Right lobe of liver (tissue), 6 donors: ENCODE measurements around the gene EME2. TPM values are rescaled to one million over a fixed set of nuclear protein-coding genes. Genes with fewer than 3 reads are reported as not detected.

ENCODE experiments used
- ATAC-seq, 4 donors: fragments of 200-7000 bp; cut with Tn5 transposase; one replicate each; pipeline ENCODE4 v1.9.1; 2020; ENCODE audit warnings: mild to moderate bottlenecking in 4 of 4, moderate library complexity in 4 of 4
- DNase-seq, 3 donors: peaks; one replicate each; pipeline ENCODE4 v3.0.0-alpha.2; 2020
- H3K27ac ChIP-seq, 3 donors: fragments of 200-600 bp; one replicate each; pipeline ENCODE4 v1.8.0; 2022
- H3K27me3 ChIP-seq, 2 donors: fragments of 200-600 bp; one replicate each; pipeline ENCODE4 v1.8.0; 2022
- H3K36me3 ChIP-seq, 4 donors: fragments of 200-600 bp; sonication (generic) in 1 of 4; one replicate each; pipeline versions ENCODE4 v1.5.1 to v1.8.0; 2017 to 2022; ENCODE audit warnings: control low read depth in 1 of 4
- H3K4me1 ChIP-seq, 4 donors: fragments of 200-600 bp; sonication (generic) in 1 of 4; one replicate each; pipeline versions ENCODE4 v1.5.1 to v1.8.0; 2017 to 2022; ENCODE audit warnings: control low read depth in 1 of 4
- H3K4me3 ChIP-seq, 3 donors: fragments of 200-600 bp; one replicate each; pipeline ENCODE4 v1.8.0; 2022
- H3K9me3 ChIP-seq, 4 donors: fragments of 200-600 bp; sonication (generic) in 1 of 4; one replicate each; pipeline versions ENCODE4 v1.5.1 to v1.8.0; 2017 to 2022; ENCODE audit warnings: control low read depth in 1 of 4
- CTCF ChIP-seq, 4 donors: fragments of 200-600 bp in 3 of 4; fragments of 450-650 bp in 1 of 4; IDR thresholded peaks; one replicate each; pipeline versions ENCODE4 v1.5.1 to v1.8.0; 2016 to 2022; ENCODE audit warnings: antibody characterized with exemption in 4 of 4, mild to moderate bottlenecking in 2 of 4
- POLR2A ChIP-seq: fragments of 450-650 bp; IDR thresholded peaks from one replicate; pipeline ENCODE4 v1.6.1; 2017; ENCODE audit warnings: antibody characterized with exemption, mild to moderate bottlenecking
- WGBS: methylation state at CpG from one replicate; pipeline ENCODE4 v1.1.6; 2018; ENCODE audit warnings: low coverage, low lambda C conversion rate; ENCODE audit not compliant: insufficient coverage; ENCODE audit errors: missing lambda C conversion rate; 5-methylcytosine and 5-hydroxymethylcytosine counted together
- intact Hi-C, 2 donors: fragments of 100-400 bp; cut with DNase I; formaldehyde crosslinking; loops; one replicate each; pipeline versions ENCODE4 v1.11.2 to v1.14.1; 2022
- total RNA-seq, 6 experiments: library from RNA; depleted of rRNA in 2 of 6; stranded (reverse); fragments of >200 nt in 2 of 6; fragmentation: NEBNext Ultra II Directional in 3 of 6; extraction: Animal tissue kit (Norgen Biotek cat#: 25700) in 3 of 6; gene quantifications; one replicate each; pipeline versions ENCODE4 v1.1.0 to v1.2.4, GENCODE V29; 2016 to 2023
- donor health status: DM: no; HTN: yes; CAD: no.
- donor health status: DM: no; HTN: no; CAD: no.
- donor health status: DM: no; HTN: no; CAD: no.
- donor health status: DM: no; HTN: yes; CAD: no.
- donor health status: DM: no; HTN: yes; CAD: no.

Gene EME2
- total RNA-seq, 6 experiments from 2014 or later = 3.8 to 11.1 (median 5.0) TPM

DNA sequence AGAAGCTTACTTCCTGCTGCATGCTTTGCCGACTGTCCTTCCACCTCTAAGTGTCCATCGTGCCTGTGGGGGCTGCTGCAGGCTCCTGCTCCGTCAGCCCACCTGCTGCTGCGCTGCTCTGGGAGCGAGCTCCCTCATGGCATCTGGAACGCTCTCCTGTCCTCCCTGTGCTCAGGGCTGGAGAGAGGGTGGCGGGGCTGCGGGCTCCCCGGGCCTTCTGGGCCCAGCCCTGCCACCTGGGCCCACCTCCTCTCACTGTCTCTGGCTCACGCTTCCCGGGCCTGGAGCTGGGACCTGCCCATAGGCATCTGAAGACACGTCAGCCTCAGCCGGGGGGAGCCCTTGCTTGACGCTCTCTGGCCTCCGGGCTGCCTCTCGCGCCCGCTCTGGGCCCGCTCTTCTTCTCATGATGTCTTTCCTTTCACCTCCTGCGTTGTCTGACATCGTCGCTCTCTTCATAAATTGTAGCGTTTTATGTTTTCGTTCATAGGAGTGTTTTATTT is 28.2 kb upstream of the EME2 start:
- TF ChIP-seq CTCF (IDR thresholded peaks at IDR 0.05) = no peak
- H3K27me3 ChIP-seq = no peaks in the 10 kb centered on the region
- peaks cover 0 to 34% (median 11%) of the 10 kb centered on the region in 4 donors for H3K36me3 ChIP-seq
- ATAC-seq = no peak
- no peaks in the 10 kb centered on the region for H3K4me1 ChIP-seq
- no peak overlapping the region for H3K4me3 ChIP-seq
- no peaks in the 10 kb centered on the region for H3K9me3 ChIP-seq
- DNase-seq = no peak
- intact Hi-C loops = no loop called here
- no peak overlapping the region for H3K27ac ChIP-seq
- WGBS = 93% methylated on average over 4 of the region's 24 CpGs

- WGBS = 94% methylated on average over 10 of the region's 25 CpGs
- no peaks in the 10 kb centered on the region for H3K27me3 ChIP-seq
- ATAC-seq (no peak), DNase-seq (no peak)
- no peak for TF ChIP-seq CTCF (IDR thresholded peaks at IDR 0.05)
- no peak for TF ChIP-seq POLR2A
- intact Hi-C loops = no loop called here
- peaks cover 0 to 42% (median 14%) of the 10 kb centered on the region in 4 donors for H3K36me3 ChIP-seq
- H3K4me3 ChIP-seq = no peak overlapping the region
- no peak overlapping the region for H3K27ac ChIP-seq
- H3K9me3 ChIP-seq = no peaks in the 10 kb centered on the region
- H3K4me1 ChIP-seq = no peaks in the 10 kb centered on the region
Measured at GRCh38 chr16:1745181-1745899, 27.3 kb upstream of the EME2 start.

DNA sequence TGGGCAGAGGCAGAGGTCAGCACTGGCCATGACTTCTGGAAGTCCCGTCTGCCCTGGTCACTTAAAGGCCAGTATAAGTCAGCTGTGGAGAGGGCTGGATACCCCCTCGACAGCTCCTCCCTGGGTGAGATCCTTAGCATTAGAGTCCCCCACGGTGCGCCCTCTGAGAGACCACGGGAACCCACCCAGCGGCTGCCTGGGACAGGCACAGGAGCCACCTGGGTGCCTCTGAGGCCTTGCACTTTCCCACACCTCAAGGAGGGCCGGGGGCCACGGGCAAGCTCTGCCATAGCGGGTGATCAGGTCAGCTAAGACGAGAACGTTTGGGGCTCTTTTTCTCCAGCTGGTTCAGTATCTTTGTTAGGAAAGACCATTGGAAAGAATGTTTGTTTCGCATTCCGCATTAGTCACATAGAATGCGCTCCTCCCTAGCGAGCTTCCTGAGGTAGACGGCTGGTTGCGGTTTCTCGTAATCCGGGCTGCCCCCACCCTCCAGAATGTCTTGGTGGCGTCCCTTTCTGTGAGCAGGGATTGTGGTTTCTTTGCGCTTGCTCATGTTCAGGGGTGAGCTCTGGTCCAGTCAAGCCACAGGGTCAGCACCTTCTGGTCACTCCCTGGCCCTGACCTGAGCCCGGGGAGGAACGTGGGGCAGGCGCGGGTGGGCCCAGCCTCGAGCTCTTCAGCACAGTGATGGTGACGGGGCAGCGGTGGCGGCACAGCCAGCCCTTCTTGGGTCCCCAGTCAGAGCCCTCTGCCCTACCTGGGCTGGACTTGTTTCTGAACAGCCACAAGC is 26.5 kb upstream of the EME2 start:
- Histone ChIP-seq H3K4me1 (no peaks in the 10 kb centered on the region), H3K4me3 (no peak overlapping the region), H3K36me3 (peaks cover 0 to 46% (median 14%) of the 10 kb centered on the region in 4 donors), H3K9me3 (no peaks in the 10 kb centered on the region), H3K27ac (no peak overlapping the region), H3K27me3 (no peaks in the 10 kb centered on the region)
- 85% methylated on average over 11 of the region's 29 CpGs for WGBS
- ATAC-seq (no peak), DNase-seq (no peak)
- intact Hi-C loops = no loop called here
- TF ChIP-seq CTCF (IDR thresholded peaks at IDR 0.05) (no peak), POLR2A (no peak)

GRCh38 chr16:1746693-1747195 is 25.9 kb upstream of the EME2 start:
- Histone ChIP-seq H3K4me1 (no peaks in the 10 kb centered on the region), H3K4me3 (no peak overlapping the region), H3K36me3 (peaks cover 0 to 46% (median 14%) of the 10 kb centered on the region in 4 donors), H3K9me3 (no peaks in the 10 kb centered on the region), H3K27me3 (no peaks in the 10 kb centered on the region), H3K27ac (no peak overlapping the region)
- no peak for ATAC-seq
- DNase-seq = peak in 1 of 3 donors; percentile 35
- TF ChIP-seq CTCF (IDR thresholded peaks at IDR 0.05) = no peak
- no peak for TF ChIP-seq POLR2A
- WGBS = 91% methylated on average over 8 of the region's 31 CpGs
- intact Hi-C loops = no loop called here
